ENCODE results near the gene PTGDR. TPM values are rescaled to one million over a fixed set of nuclear protein-coding genes. Genes with fewer than 3 reads are reported as not detected.

The PTGDR gene
- total and polyA plus RNA-seq, 7 donors = 0.28 to 8.2 (median 0.93) TPM; not detected in 1

DNA sequence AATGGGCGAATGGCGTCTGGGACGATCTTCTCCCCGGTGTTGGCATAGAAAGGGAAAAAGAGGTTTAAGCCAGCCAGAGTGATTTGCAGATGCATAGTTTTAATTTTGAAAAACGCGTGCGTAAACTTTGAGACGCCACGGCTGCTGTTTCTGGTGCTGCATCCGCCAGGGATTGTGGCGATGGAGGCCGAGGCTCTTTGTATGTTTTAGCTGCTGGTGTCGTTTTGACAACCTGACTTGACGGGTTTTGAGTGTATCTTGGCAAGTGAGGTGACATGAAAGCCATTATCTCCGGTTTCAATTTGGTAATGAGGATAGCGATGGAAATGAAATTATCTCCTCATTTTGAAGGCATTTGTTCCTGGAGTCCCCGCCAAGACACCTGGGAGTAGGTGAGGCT lies 1.6 kb downstream of the PTGDR start:
- peaks cover 0 to 24% (median 18%) of the 10 kb centered on the region in 4 donors for H3K4me1 ChIP-seq
- no peaks in the 10 kb centered on the region for H3K36me3 ChIP-seq
- TF ChIP-seq POLR2A (IDR thresholded peaks at IDR 0.05) = no peak
- no peak for TF ChIP-seq EP300 (IDR thresholded peaks at IDR 0.05)
- TF ChIP-seq, protein P1, sequence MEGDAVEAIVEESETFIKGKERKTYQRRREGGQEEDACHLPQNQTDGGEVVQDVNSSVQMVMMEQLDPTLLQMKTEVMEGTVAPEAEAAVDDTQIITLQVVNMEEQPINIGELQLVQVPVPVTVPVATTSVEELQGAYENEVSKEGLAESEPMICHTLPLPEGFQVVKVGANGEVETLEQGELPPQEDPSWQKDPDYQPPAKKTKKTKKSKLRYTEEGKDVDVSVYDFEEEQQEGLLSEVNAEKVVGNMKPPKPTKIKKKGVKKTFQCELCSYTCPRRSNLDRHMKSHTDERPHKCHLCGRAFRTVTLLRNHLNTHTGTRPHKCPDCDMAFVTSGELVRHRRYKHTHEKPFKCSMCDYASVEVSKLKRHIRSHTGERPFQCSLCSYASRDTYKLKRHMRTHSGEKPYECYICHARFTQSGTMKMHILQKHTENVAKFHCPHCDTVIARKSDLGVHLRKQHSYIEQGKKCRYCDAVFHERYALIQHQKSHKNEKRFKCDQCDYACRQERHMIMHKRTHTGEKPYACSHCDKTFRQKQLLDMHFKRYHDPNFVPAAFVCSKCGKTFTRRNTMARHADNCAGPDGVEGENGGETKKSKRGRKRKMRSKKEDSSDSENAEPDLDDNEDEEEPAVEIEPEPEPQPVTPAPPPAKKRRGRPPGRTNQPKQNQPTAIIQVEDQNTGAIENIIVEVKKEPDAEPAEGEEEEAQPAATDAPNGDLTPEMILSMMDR (IDR thresholded peaks at IDR 0.05) = no peak
- TF ChIP-seq POLR2AphosphoS5 (IDR thresholded peaks at IDR 0.05) = no peak
- H3K27ac ChIP-seq = no peak overlapping the region
- no peak for DNase-seq
- WGBS, 2 donors = 8 to 27% methylated on average over 17 of the region's 17 CpGs
- no peaks in the 10 kb centered on the region for H3K9me3 ChIP-seq
- intact Hi-C loops (cut with DNase I) = no loop called here
- H3K27me3 ChIP-seq = peaks cover 8 to 33% (median 22%) of the 10 kb centered on the region in 3 donors
- H3K4me3 ChIP-seq = peak overlapping the region in 3 of 4 donors; percentile 34 to 43 (median 35)

GRCh38 chr14:52269982-52270381 lies 2.5 kb downstream of the PTGDR start:
- TF ChIP-seq, protein P1 (IDR thresholded peaks at IDR 0.05) = no peak
- no peak for TF ChIP-seq POLR2A (IDR thresholded peaks at IDR 0.05)
- TF ChIP-seq EP300 (IDR thresholded peaks at IDR 0.05) = no peak
- no peak for TF ChIP-seq POLR2AphosphoS5 (IDR thresholded peaks at IDR 0.05)
- peak; percentile 70 for DNase-seq
- Histone ChIP-seq H3K27me3 (peaks cover 8 to 33% (median 22%) of the 10 kb centered on the region in 3 donors), H3K9me3 (no peaks in the 10 kb centered on the region), H3K4me3 (no peak overlapping the region), H3K4me1 (peaks cover 0 to 24% (median 18%) of the 10 kb centered on the region in 4 donors), H3K27ac (no peak overlapping the region), H3K36me3 (no peaks in the 10 kb centered on the region)
- intact Hi-C loops (cut with DNase I) = no loop called here
- 16 to 64% methylated on average over 8 of the region's 8 CpGs for WGBS, 2 donors

GRCh38 chr14:52271538-52271937 lies 4.0 kb downstream of the PTGDR start:
- no peak for DNase-seq
- Histone ChIP-seq H3K4me3 (no peak overlapping the region), H3K9me3 (no peaks in the 10 kb centered on the region), H3K27ac (no peak overlapping the region), H3K27me3 (peaks cover 8 to 35% (median 22%) of the 10 kb centered on the region in 3 donors), H3K4me1 (peaks cover 0 to 23% (median 18%) of the 10 kb centered on the region in 4 donors), H3K36me3 (no peaks in the 10 kb centered on the region)
- intact Hi-C loops (cut with DNase I) = no loop called here
- WGBS, 2 donors = 17 to 54% methylated on average over 1 of the region's 1 CpG
- no peak for TF ChIP-seq EP300 (IDR thresholded peaks at IDR 0.05)
- TF ChIP-seq POLR2A (IDR thresholded peaks at IDR 0.05) = no peak
- TF ChIP-seq, protein P1 (IDR thresholded peaks at IDR 0.05) = no peak
- TF ChIP-seq POLR2AphosphoS5 (IDR thresholded peaks at IDR 0.05) = no peak

- Histone ChIP-seq H3K4me3 (no peak overlapping the region), H3K9me3 (no peaks in the 10 kb centered on the region), H3K4me1 (peaks cover 0 to 18% (median 13%) of the 10 kb centered on the region in 4 donors), H3K27ac (no peak overlapping the region), H3K36me3 (no peaks in the 10 kb centered on the region), H3K27me3 (peaks cover 8 to 26% (median 18%) of the 10 kb centered on the region in 3 donors)
- intact Hi-C loops (cut with DNase I) = no loop called here
- DNase-seq = no peak
- TF ChIP-seq, protein P1 (IDR thresholded peaks at IDR 0.05) = no peak
- 10 to 51% methylated on average over 3 of the region's 3 CpGs for WGBS, 2 donors
These were observed 4.9 kb downstream of the PTGDR start for GRCh38 chr14:52272375-52272774.

GRCh38 chr14:52275372-52275771 lies 7.9 kb downstream of the PTGDR start:
- H3K4me1 ChIP-seq = no peaks in the 10 kb centered on the region
- H3K4me3 ChIP-seq = no peak overlapping the region
- intact Hi-C loops (cut with DNase I) = no loop called here
- 45 to 62% methylated on average over 3 of the region's 3 CpGs for WGBS, 2 donors
- no peaks in the 10 kb centered on the region for H3K9me3 ChIP-seq
- no peak overlapping the region for H3K27ac ChIP-seq
- H3K36me3 ChIP-seq = no peaks in the 10 kb centered on the region
- peaks cover 0 to 3% (median 0%) of the 10 kb centered on the region in 3 donors for H3K27me3 ChIP-seq
- no peak for DNase-seq
- TF ChIP-seq POLR2A (IDR thresholded peaks at IDR 0.05) = no peak
- TF ChIP-seq, protein P1 (IDR thresholded peaks at IDR 0.05) = no peak
- TF ChIP-seq EP300 (IDR thresholded peaks at IDR 0.05) = no peak
- TF ChIP-seq POLR2AphosphoS5 (IDR thresholded peaks at IDR 0.05) = no peak

Measured in sigmoid colon (tissue), 7 donors.